GM23338 (cell line): ENCODE data around the gene YPEL1. TPM values are rescaled to one million over a fixed set of nuclear protein-coding genes. Genes with fewer than 3 reads are reported as not detected.

ENCODE experiments used
- microRNA counts: library from miRNA; unstranded; fragments of <30 nt; microRNA quantifications from one replicate; lab custom pipeline; 2017
- microRNA-seq: library from miRNA; unstranded; fragments of <30 nt; microRNA quantifications from one replicate; pipeline ENCODE4, GENCODE V29; 2017
- polyA plus RNA-seq: library from polyadenylated mRNA; unstranded; fragments of >200 nt; fragmentation: Nextera tagmentation; extraction: Ambion mirVana; gene quantifications from 2 replicates; pipeline ENCODE4 v1.2.1, GENCODE V29; 2016
- small RNA-seq: library from RNA; depleted of rRNA; stranded (forward); fragments of <200 nt; gene quantifications from one replicate; pipeline ENCODE3, GENCODE V24; 2014; ENCODE audit warnings: low replicate concordance
- total RNA-seq: library from RNA; depleted of rRNA; stranded (reverse); fragments of >200 nt; shearing (Covaris generic); gene quantifications from 2 replicates; pipeline ENCODE4 v1.2.3, GENCODE V29; 2014; rRNA removed

The YPEL1 gene
- total and polyA plus RNA-seq, 2 experiments from 2014 or later: 4.4 to 6.0 TPM

MicroRNA genes within 50 kb of the gene (microRNA counts, 767-probe panel; counts per million panel counts)
- microRNA hsa-miR-130b-3p (lab: Ali Mortazavi, UCI) (6,879 counts per million, percentile 37 among the panel's probes with 10 or more counts), microRNA hsa-miR-301b (lab: Ali Mortazavi, UCI) (not detected)

Small RNA genes within 50 kb of the gene (microRNA-seq; reads per million reads assigned to microRNA genes)
- 973 reads per million, percentile 92 among the genes with 10 or more reads in this experiment for gene MIR130B
- 3.8 reads per million, percentile 15 among the genes with 10 or more reads in this experiment for gene MIR301B

Small RNA genes within 50 kb of the gene (small RNA-seq; reads per million reads assigned to genes)
- gene MIR301B (11.2 reads per million, percentile 97 among the genes with 10 or more reads in this experiment), gene RN7SL280P (not detected)

Other genes starting within 250 kb of the YPEL1 start
- gene RIMBP3C, start 184.3 kb downstream of the YPEL1 start, total RNA-seq: 1.1 and 1.6 TPM in 2 replicates
- gene RIMBP3C, start 184.3 kb downstream of the YPEL1 start, polyA plus RNA-seq: 0.03 TPM in 1 of 2 replicates, not detected in the other
- 70.1 and 86.3 TPM in 2 replicates for gene UBE2L3, start 168.1 kb downstream of the YPEL1 start, total RNA-seq
- 123 and 136 TPM in 2 replicates for gene UBE2L3, start 168.1 kb downstream of the YPEL1 start, polyA plus RNA-seq
- gene YDJC, start 105.8 kb downstream of the YPEL1 start, total RNA-seq: 58.8 and 83.7 TPM in 2 replicates
- gene YDJC, start 105.8 kb downstream of the YPEL1 start, polyA plus RNA-seq: 53.3 and 58.4 TPM in 2 replicates
- 0.14 TPM in 1 of 2 replicates, not detected in the other for gene CCDC116, start 103.0 kb downstream of the YPEL1 start, total RNA-seq
- 0.35 TPM in 1 of 2 replicates, not detected in the other for gene CCDC116, start 103.0 kb downstream of the YPEL1 start, polyA plus RNA-seq
- 60.3 and 62.3 TPM in 2 replicates for gene SDF2L1, start 93.5 kb downstream of the YPEL1 start, total RNA-seq
- 72.7 and 74.8 TPM in 2 replicates for gene SDF2L1, start 93.5 kb downstream of the YPEL1 start, polyA plus RNA-seq
- 30.7 and 34.1 TPM in 2 replicates for gene PPIL2, start 69.8 kb downstream of the YPEL1 start, total RNA-seq
- 21.6 and 23.0 TPM in 2 replicates for gene PPIL2, start 69.8 kb downstream of the YPEL1 start, polyA plus RNA-seq
- gene MAPK1, start 131.9 kb upstream of the YPEL1 start, total RNA-seq: 56.0 and 77.5 TPM in 2 replicates
- gene MAPK1, start 131.9 kb upstream of the YPEL1 start, polyA plus RNA-seq: 16.0 and 17.4 TPM in 2 replicates
- gene PPM1F, start 217.1 kb upstream of the YPEL1 start, total RNA-seq: 22.7 and 29.3 TPM in 2 replicates
- gene PPM1F, start 217.1 kb upstream of the YPEL1 start, polyA plus RNA-seq: 4.4 and 7.1 TPM in 2 replicates
- 53.5 and 77.7 TPM in 2 replicates for gene TOP3B, start 247.0 kb upstream of the YPEL1 start, total RNA-seq
- gene TOP3B, start 247.0 kb upstream of the YPEL1 start, polyA plus RNA-seq: 32.7 and 35.7 TPM in 2 replicates